PC-3 (cell line): Measurements from ENCODE around the gene PTPRD.

ENCODE experiments used
- EZH2phosphoT487 ChIP-seq: fragments of 300-600 bp; sonication (generic); IDR thresholded peaks from 2 replicates; pipeline ENCODE4 v1.6.1; 2018; ENCODE audit warnings: mild to moderate bottlenecking, antibody characterized with exemption, low read length, borderline replicate concordance
- TF ChIP-seq, protein P1 (sequence below): fragments of 300-600 bp; sonication (generic); conservative IDR thresholded peaks from 2 replicates; pipeline ENCODE4 v1.5.1; 2017; ENCODE audit warnings: antibody characterized with exemption, low read depth, mild to moderate bottlenecking, low read length

DNA sequence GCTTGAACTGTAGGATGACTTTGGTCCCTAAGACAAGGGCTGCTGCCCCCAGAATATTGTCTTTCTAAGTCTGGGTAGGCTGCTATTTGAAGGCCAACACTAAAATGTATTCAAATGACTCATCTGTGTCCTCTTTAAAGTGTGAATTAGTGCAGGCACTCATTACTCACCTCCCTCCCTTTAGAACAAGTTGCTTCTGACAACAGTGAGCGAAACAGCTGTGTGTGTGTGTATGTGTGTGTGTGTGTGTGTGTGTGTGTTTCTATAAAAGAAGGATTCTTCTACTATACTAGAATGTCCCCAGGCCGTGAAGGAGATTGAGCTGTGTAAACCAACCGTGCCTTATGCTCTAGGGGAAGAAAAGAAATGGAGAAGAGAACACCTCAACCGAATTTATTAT, 1337.2 kb downstream of the PTPRD start:
- TF ChIP-seq, protein P1, sequence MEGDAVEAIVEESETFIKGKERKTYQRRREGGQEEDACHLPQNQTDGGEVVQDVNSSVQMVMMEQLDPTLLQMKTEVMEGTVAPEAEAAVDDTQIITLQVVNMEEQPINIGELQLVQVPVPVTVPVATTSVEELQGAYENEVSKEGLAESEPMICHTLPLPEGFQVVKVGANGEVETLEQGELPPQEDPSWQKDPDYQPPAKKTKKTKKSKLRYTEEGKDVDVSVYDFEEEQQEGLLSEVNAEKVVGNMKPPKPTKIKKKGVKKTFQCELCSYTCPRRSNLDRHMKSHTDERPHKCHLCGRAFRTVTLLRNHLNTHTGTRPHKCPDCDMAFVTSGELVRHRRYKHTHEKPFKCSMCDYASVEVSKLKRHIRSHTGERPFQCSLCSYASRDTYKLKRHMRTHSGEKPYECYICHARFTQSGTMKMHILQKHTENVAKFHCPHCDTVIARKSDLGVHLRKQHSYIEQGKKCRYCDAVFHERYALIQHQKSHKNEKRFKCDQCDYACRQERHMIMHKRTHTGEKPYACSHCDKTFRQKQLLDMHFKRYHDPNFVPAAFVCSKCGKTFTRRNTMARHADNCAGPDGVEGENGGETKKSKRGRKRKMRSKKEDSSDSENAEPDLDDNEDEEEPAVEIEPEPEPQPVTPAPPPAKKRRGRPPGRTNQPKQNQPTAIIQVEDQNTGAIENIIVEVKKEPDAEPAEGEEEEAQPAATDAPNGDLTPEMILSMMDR = no peak
- TF ChIP-seq EZH2phosphoT487 = no peak
